ENCODE results near the gene THAP7.

The THAP7 gene

GRCh38 chr22:21030621-21031544, 29.0 kb upstream of the THAP7 start:
- DNase-seq, result no peak

GRCh38 chr22:21030032-21030431, 28.1 kb upstream of the THAP7 start:
- DNase-seq, result no peak

GRCh38 chr22:21029486-21030025, 27.6 kb upstream of the THAP7 start:
- DNase-seq, result no peak

- DNase-seq, result no peak
These were observed 26.6 kb upstream of the THAP7 start for GRCh38 chr22:21028277-21029251.

- no peak for DNase-seq
These were observed 25.1 kb upstream of the THAP7 start for GRCh38 chr22:21026783-21027692.

GRCh38 chr22:21025763-21026755, 24.1 kb upstream of the THAP7 start:
- DNase-seq, result no peak

- DNase-seq, result no peak
These were observed 23.3 kb upstream of the THAP7 start for GRCh38 chr22:21025266-21025665.

- no peak for DNase-seq
These were observed 21.2 kb upstream of the THAP7 start for GRCh38 chr22:21022955-21023614.

- no peak for DNase-seq
These were observed 20.6 kb upstream of the THAP7 start for GRCh38 chr22:21022507-21022906.

- no peak for DNase-seq
These were observed 19.0 kb upstream of the THAP7 start for GRCh38 chr22:21020802-21021429.

GRCh38 chr22:21018314-21018713, 16.4 kb upstream of the THAP7 start:
- no peak for DNase-seq

- no peak for DNase-seq
These were observed 14.9 kb upstream of the THAP7 start for GRCh38 chr22:21016644-21017420.

GRCh38 chr22:21015466-21016006, 13.6 kb upstream of the THAP7 start:
- no peak for DNase-seq

GRCh38 chr22:21014726-21015465, 13.0 kb upstream of the THAP7 start, which contains the start of gene P2RX6:
TSS of gene P2RX6 (plus strand) at chr22:21015165. CDS start at chr22:21015175, 10 bp downstream.
- DNase-seq, result no peak

GRCh38 chr22:21014202-21014725, 12.3 kb upstream of the THAP7 start:
- peak; percentile 89 to 92 for DNase-seq

GRCh38 chr22:21013657-21014201, 11.8 kb upstream of the THAP7 start:
- no peak for DNase-seq
